GM23338 (cell line): ENCODE data around the gene SLC35D1.

ENCODE experiments used
- CREB1 ChIP-seq: fragments of 250-450 bp; sonication (Bioruptor Pico); IDR thresholded peaks from 2 replicates; pipeline ENCODE4 v1.5.0; 2020; ENCODE audit warnings: low read depth, mild to moderate bottlenecking, moderate library complexity
- EZH2 ChIP-seq: fragments of 200-600 bp; sonication (generic); IDR thresholded peaks from one replicate; pipeline ENCODE4 v1.8.0; 2017; ENCODE audit warnings: antibody characterized with exemption, mild to moderate bottlenecking, low read depth; ENCODE audit not compliant: unreplicated experiment
- EZH2phosphoT487 ChIP-seq: fragments of 200-600 bp; sonication (generic); IDR thresholded peaks from one replicate; pipeline ENCODE4 v1.8.1; 2018; ENCODE audit warnings: antibody characterized with exemption; ENCODE audit not compliant: unreplicated experiment
- JUNB ChIP-seq: IDR thresholded peaks from one replicate; pipeline ENCODE4 v1.6.1; 2016; ENCODE audit warnings: antibody characterized with exemption; ENCODE audit not compliant: unreplicated experiment
- POLR2AphosphoS5 ChIP-seq: IDR thresholded peaks from 2 replicates; pipeline ENCODE4 v1.6.1; 2016; ENCODE audit warnings: antibody characterized with exemption, low read depth
- STAT1 ChIP-seq: IDR thresholded peaks from one replicate; pipeline ENCODE4 v1.6.1; 2016; ENCODE audit warnings: antibody characterized with exemption; ENCODE audit not compliant: unreplicated experiment
- ZNF114 ChIP-seq: fragments of 250-450 bp; sonication (Bioruptor Pico); IDR thresholded peaks from 2 replicates; pipeline ENCODE4 v1.5.0; 2020; ENCODE audit warnings: mild to moderate bottlenecking, moderate library complexity
- ZNF331 ChIP-seq: fragments of 250-450 bp; sonication (Bioruptor Pico); IDR thresholded peaks from 2 replicates; pipeline ENCODE4 v1.5.0; 2020; ENCODE audit warnings: low read depth, mild to moderate bottlenecking, moderate library complexity
- TF ChIP-seq, protein P1 (sequence below), 2 experiments: fragments of 200-600 bp in 1 of 2; sonication (generic) in 1 of 2; conservative IDR thresholded peaks; 2 replicates each; pipeline versions ENCODE4 v1.5.1 to v1.6.1; 2016 to 2017; ENCODE audit warnings: antibody characterized with exemption in 2 of 2, low read depth in 2 of 2, mild to moderate bottlenecking in 2 of 2, moderate library complexity in 1 of 2
- TF ChIP-seq, protein P2 (sequence below): IDR thresholded peaks from one replicate; pipeline ENCODE4 v1.6.1; 2018; ENCODE audit warnings: antibody characterized with exemption; ENCODE audit not compliant: unreplicated experiment
- TF ChIP-seq, protein P3 (sequence below): fragments of 250-450 bp; sonication (Bioruptor Pico); IDR thresholded peaks from 2 replicates; pipeline ENCODE4 v1.5.0; 2020; ENCODE audit warnings: mild to moderate bottlenecking, moderate library complexity

DNA sequence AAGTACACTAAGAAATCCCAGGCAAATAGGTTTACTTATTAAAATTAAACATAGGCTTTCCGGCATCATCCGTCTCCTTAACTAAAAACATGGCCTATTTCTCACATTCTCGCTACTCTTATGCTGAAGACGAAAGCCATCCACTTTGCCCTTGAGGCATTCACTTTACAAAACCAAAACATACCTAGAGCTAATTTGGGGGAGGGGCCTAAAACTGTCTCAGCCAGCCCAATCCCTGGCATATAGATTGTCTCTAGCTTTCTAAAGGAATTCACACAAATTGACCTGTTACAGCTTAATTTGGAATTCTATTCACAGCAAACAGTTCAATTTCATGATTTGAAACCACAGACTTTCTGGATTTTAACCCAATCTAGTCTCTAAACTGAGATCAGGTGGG, 34.8 kb downstream of the SLC35D1 start:
- TF ChIP-seq, protein P1, sequence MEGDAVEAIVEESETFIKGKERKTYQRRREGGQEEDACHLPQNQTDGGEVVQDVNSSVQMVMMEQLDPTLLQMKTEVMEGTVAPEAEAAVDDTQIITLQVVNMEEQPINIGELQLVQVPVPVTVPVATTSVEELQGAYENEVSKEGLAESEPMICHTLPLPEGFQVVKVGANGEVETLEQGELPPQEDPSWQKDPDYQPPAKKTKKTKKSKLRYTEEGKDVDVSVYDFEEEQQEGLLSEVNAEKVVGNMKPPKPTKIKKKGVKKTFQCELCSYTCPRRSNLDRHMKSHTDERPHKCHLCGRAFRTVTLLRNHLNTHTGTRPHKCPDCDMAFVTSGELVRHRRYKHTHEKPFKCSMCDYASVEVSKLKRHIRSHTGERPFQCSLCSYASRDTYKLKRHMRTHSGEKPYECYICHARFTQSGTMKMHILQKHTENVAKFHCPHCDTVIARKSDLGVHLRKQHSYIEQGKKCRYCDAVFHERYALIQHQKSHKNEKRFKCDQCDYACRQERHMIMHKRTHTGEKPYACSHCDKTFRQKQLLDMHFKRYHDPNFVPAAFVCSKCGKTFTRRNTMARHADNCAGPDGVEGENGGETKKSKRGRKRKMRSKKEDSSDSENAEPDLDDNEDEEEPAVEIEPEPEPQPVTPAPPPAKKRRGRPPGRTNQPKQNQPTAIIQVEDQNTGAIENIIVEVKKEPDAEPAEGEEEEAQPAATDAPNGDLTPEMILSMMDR (conservative IDR thresholded peaks at IDR 0.05; ENCODE audit: low read depth in 2 of 2): no peak
- TF ChIP-seq, protein P2, sequence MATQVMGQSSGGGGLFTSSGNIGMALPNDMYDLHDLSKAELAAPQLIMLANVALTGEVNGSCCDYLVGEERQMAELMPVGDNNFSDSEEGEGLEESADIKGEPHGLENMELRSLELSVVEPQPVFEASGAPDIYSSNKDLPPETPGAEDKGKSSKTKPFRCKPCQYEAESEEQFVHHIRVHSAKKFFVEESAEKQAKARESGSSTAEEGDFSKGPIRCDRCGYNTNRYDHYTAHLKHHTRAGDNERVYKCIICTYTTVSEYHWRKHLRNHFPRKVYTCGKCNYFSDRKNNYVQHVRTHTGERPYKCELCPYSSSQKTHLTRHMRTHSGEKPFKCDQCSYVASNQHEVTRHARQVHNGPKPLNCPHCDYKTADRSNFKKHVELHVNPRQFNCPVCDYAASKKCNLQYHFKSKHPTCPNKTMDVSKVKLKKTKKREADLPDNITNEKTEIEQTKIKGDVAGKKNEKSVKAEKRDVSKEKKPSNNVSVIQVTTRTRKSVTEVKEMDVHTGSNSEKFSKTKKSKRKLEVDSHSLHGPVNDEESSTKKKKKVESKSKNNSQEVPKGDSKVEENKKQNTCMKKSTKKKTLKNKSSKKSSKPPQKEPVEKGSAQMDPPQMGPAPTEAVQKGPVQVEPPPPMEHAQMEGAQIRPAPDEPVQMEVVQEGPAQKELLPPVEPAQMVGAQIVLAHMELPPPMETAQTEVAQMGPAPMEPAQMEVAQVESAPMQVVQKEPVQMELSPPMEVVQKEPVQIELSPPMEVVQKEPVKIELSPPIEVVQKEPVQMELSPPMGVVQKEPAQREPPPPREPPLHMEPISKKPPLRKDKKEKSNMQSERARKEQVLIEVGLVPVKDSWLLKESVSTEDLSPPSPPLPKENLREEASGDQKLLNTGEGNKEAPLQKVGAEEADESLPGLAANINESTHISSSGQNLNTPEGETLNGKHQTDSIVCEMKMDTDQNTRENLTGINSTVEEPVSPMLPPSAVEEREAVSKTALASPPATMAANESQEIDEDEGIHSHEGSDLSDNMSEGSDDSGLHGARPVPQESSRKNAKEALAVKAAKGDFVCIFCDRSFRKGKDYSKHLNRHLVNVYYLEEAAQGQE: no peak
- TF ChIP-seq CREB1: no peak
- TF ChIP-seq POLR2AphosphoS5: no peak
- TF ChIP-seq EZH2phosphoT487: no peak
- no peak for TF ChIP-seq EZH2
- TF ChIP-seq ZNF114 (CRISPR knock-in tag): no peak
- no peak for TF ChIP-seq JUNB
- no peak for TF ChIP-seq STAT1
- TF ChIP-seq, protein P3, sequence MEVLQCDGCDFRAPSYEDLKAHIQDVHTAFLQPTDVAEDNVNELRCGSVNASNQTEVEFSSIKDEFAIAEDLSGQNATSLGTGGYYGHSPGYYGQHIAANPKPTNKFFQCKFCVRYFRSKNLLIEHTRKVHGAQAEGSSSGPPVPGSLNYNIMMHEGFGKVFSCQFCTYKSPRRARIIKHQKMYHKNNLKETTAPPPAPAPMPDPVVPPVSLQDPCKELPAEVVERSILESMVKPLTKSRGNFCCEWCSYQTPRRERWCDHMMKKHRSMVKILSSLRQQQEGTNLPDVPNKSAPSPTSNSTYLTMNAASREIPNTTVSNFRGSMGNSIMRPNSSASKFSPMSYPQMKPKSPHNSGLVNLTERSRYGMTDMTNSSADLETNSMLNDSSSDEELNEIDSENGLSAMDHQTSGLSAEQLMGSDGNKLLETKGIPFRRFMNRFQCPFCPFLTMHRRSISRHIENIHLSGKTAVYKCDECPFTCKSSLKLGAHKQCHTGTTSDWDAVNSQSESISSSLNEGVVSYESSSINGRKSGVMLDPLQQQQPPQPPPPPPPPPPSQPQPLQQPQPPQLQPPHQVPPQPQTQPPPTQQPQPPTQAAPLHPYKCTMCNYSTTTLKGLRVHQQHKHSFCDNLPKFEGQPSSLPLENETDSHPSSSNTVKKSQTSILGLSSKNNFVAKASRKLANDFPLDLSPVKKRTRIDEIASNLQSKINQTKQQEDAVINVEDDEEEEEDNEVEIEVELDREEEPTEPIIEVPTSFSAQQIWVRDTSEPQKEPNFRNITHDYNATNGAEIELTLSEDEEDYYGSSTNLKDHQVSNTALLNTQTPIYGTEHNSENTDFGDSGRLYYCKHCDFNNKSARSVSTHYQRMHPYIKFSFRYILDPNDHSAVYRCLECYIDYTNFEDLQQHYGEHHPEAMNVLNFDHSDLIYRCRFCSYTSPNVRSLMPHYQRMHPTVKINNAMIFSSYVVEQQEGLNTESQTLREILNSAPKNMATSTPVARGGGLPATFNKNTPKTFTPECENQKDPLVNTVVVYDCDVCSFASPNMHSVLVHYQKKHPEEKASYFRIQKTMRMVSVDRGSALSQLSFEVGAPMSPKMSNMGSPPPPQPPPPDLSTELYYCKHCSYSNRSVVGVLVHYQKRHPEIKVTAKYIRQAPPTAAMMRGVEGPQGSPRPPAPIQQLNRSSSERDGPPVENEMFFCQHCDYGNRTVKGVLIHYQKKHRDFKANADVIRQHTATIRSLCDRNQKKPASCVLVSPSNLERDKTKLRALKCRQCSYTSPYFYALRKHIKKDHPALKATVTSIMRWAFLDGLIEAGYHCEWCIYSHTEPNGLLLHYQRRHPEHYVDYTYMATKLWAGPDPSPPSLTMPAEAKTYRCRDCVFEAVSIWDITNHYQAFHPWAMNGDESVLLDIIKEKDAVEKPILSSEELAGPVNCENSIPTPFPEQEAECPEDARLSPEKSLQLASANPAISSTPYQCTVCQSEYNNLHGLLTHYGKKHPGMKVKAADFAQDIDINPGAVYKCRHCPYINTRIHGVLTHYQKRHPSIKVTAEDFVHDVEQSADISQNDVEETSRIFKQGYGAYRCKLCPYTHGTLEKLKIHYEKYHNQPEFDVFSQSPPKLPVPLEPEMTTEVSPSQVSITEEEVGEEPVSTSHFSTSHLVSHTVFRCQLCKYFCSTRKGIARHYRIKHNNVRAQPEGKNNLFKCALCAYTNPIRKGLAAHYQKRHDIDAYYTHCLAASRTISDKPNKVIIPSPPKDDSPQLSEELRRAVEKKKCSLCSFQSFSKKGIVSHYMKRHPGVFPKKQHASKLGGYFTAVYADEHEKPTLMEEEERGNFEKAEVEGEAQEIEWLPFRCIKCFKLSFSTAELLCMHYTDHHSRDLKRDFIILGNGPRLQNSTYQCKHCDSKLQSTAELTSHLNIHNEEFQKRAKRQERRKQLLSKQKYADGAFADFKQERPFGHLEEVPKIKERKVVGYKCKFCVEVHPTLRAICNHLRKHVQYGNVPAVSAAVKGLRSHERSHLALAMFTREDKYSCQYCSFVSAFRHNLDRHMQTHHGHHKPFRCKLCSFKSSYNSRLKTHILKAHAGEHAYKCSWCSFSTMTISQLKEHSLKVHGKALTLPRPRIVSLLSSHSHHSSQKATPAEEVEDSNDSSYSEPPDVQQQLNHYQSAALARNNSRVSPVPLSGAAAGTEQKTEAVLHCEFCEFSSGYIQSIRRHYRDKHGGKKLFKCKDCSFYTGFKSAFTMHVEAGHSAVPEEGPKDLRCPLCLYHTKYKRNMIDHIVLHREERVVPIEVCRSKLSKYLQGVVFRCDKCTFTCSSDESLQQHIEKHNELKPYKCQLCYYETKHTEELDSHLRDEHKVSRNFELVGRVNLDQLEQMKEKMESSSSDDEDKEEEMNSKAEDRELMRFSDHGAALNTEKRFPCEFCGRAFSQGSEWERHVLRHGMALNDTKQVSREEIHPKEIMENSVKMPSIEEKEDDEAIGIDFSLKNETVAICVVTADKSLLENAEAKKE (CRISPR knock-in tag): no peak
- no peak for TF ChIP-seq ZNF331 (CRISPR knock-in tag)
